Left forelimb (tissue), 1 donor: ENCODE data around the gene DSP.

Experiments used
- DNase-seq: peaks from one replicate; pipeline ENCODE4 v3.0.0-alpha.2; 2018; ENCODE audit warnings: low spot score

The DSP gene

GRCh38 chr6:7604003-7604402 is 62.5 kb downstream of the DSP start:
- DNase-seq: no peak

- DNase-seq: no peak
These were observed 63.0 kb downstream of the DSP start for GRCh38 chr6:7604506-7604905.

- no peak for DNase-seq
These were observed 74.3 kb downstream of the DSP start for GRCh38 chr6:7615611-7616383.

GRCh38 chr6:7617801-7618764 is 76.6 kb downstream of the DSP start:
- no peak for DNase-seq

GRCh38 chr6:7621761-7622160 is 80.3 kb downstream of the DSP start:
- no peak for DNase-seq

GRCh38 chr6:7624796-7625710 is 83.6 kb downstream of the DSP start:
- no peak for DNase-seq

GRCh38 chr6:7628479-7628878 is 87.0 kb downstream of the DSP start:
- no peak for DNase-seq

- DNase-seq: peak; percentile 72
These were observed 87.4 kb downstream of the DSP start for GRCh38 chr6:7628909-7629308.

GRCh38 chr6:7629321-7629720 is 87.8 kb downstream of the DSP start:
- DNase-seq: no peak

GRCh38 chr6:7630792-7631191 is 89.3 kb downstream of the DSP start:
- DNase-seq: no peak

- no peak for DNase-seq
These were observed 90.0 kb downstream of the DSP start for GRCh38 chr6:7631466-7631865.

- DNase-seq: no peak
These were observed 91.2 kb downstream of the DSP start for GRCh38 chr6:7632501-7633290.

- no peak for DNase-seq
These were observed 91.9 kb downstream of the DSP start for GRCh38 chr6:7633361-7633760.

- DNase-seq: no peak
These were observed 94.7 kb downstream of the DSP start for GRCh38 chr6:7636151-7636550.
